T-helper 2 cell (primary cell): ENCODE measurements around the gene HS6ST1.

Experiments used
- DNase-seq, 5 experiments: peaks; one replicate each; pipeline versions ENCODE4 v3.0.0 to v3.0.0-alpha.2; 2012 to 2022

Gene HS6ST1

DNA sequence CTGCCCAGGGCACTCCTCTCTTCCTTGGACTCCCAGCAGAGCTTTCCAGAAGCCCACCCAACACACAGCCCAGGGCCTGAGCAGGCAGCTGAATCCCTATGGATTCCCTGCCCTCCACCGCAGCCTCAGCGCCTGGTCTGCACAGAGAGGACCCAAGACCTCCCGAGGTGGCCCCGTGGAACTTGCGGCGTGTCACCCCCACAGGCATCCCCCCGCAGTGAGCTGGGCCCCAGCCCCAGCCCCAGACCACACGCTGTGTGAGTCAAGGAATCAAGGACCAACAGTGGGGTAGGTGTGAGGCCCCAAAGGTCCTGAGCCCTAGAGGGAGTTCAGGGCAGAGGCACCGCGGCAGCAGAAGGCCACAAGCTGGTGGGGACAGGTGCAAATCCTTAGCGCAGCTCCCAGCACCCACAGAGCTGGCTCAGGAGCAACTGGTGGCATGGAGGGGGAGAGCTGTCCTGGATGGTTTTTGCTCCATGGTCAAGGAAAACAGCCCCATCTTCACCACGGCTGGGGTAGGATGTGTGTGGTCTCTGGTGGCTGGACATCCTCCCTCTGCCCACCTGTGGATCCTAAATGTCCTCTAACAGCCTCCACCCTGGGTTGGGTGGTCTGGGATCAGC is 8.5 kb downstream of the HS6ST1 start:
- no peak for DNase-seq

DNA sequence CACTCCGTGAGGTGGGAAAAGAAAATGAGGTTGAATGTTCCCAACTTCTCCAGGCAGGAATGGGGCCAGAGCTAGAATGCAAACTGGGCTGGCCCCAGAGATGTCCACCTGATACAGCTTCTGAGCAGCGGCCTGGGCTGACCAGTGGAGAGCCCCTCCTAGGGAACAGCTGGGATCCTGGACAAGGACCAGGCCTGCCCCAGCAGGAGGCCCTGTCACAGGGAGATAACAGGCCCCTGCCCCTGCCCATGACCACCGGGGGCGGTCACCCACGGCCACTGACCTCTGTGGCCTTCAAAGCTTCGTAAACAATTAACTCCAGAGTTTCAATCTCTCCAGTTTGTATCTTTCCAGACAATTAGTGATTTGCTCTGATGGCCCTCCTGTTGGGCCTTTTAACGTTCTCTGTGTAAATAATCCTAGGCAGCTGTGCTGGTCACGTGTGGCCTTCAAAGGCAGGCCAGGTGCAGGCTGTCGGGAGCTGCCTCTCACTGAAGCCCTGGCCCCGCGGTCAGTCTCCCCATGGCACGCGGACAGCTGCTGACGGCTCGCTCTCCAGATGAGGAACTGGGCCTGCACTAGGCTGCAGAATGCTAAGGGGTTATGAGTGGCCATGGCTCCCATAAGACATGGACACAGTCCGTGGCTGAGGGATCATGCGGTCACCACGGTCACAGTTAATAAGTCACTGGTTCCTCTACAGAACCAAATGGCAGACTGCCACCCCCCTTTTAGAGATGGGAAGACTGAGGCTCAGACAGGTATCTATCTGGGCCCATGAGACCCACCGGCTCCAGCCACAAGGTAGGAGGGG is 9.2 kb downstream of the HS6ST1 start:
- peak in 1 of 5 experiments; percentile 1 for DNase-seq

DNA sequence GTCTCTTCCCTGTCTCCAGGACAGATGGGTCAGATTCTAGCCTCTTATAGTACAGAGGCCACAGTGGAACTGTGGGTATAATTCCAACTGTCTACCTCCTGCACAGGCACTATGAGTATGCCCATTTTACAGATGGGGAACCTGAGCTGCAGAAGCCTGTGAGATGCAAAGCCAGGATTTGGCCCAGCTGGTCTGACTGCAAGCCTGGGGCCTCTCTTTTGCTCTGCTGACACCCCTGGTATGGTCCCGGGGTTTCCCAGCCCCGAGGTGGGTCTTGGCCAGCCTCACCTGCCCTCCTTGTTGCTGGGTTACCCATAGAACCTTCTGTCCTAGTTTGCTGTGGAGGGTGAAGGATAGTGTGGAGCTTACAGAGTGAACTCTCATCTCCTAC is 9.8 kb downstream of the HS6ST1 start:
- DNase-seq = peak in 1 of 5 experiments; percentile 2

DNA sequence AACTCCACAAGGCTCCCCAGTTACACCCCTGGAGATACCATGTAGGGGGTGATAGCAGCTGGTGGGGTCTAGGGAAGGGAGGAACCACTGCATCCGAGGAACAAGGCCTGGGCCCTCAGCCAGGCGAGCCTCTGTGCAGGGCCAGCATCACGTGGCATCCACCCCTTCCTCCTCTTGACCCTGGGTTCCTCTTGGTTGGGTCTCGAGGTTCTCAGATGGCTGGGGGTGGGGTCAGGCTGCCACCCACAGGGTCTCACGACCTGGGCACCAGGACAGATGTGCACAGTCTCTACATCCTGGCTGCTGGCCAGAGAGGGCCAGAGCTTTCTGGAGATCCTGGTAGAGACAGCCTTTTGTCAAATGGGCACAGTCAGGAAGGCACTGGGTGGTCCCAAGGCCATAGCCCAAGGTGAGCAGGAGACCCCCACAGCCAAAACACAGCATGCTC is 10.4 kb downstream of the HS6ST1 start:
- DNase-seq = no peak

DNA sequence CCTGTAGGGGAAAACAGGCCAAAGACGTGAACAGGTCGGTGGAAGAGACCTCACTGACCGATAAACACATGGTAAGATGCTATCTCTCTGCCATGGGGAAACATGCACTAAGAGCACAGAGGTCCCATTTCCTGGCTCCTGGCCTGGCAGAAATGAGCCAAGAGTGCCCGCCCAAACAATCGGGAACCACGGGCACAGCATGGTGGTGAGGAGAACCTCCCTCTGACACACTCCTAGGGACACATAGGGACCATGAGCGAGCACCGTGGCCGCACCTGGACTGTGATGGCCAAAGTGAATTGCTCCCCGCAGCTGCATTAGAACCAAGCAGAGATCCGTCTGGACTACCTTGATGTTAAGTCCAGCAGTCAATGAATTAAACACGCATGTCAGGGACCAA is 11.1 kb downstream of the HS6ST1 start:
- DNase-seq = no peak

DNA sequence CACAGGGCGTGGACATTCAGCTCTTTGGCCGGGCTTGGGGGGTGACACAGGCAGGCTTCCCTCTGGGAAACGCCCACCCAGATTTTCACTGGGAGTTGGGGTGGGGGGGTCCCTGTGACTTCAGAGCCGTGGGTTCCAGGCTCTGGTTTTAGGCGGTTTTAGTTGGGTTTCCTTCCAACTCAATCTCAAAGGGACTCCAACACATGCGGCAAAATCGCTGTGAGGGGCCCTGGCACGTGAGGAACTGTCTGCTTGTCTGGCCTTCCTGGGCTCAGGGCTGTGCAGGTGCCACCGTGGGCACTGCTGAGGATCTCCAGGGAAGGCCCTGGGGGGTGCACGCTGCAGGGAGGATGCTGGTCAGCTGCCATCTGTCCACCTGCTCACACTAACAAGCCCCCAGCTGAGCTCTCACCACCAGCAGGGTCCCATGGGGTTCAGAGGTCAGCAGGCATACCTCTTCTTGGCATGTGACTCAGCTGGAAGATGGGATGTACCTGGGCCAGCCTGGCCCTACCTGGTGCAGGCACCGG is 11.7 kb downstream of the HS6ST1 start:
- DNase-seq = no peak

DNA sequence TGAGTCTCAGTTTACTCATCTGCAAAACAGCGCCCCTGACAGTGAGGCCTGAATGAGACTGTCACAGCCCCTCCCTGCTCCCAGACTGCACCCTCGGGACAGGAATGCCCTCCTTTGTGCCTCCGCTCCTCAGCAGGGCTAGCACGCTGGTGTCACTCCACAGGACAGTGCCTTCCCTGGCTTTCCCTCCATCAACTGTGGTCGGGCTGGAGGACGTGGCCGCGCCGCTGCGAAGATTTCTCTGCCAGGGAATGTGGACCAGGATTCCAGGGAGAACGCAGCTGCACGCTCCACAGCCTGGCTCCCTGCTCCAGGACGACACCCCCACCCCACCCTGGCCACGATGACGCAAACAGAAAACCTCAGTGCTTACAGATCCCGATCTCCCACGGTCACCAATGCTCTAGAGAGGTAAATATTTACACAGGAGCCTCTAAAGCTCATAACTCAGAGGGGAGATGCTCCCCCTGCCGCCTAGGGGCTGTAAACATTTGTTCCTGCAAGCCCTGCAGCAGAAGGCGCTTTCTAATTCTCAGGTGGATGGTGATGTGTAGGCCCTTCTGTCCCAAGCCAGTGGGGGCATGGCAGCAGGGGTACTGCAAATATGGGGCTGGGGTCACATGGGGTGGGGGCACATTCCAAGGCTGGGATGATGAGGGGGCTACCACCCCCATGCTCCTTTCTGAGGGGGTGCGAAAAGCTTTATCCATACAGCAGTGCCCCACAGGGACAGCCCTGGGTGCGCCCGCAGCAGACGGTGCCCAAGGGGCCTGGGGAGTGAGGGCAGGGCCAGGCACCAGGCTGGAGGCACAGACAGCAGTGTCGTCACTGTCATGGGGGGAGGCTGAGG is 12.4 kb downstream of the HS6ST1 start:
- no peak for DNase-seq

DNA sequence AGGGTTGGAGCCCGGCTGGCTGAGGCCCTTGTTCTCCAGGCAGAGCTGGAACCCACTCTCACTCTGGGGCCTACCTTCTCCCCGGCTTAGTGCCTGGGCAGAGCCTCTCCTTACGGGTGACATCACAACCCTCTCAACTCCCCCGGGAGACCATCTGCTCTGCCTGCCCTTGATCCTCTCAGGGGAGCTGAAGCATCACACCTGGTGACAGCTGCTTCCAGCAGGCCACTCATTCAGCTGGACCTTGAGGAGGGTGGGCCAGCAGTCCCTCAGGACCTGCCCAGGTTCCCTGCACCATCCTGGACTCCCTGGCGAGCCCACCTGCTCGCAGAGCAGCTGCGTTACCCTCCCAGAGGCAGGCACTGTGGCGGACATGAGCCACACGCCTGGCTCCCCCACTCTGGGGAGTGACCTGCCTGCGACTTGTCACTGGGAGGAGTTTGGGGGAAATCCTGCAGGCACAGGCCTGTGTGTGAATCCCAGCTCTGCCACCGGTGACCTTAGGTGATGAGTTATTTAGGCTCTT is 13.1 kb downstream of the HS6ST1 start:
- DNase-seq = no peak

DNA sequence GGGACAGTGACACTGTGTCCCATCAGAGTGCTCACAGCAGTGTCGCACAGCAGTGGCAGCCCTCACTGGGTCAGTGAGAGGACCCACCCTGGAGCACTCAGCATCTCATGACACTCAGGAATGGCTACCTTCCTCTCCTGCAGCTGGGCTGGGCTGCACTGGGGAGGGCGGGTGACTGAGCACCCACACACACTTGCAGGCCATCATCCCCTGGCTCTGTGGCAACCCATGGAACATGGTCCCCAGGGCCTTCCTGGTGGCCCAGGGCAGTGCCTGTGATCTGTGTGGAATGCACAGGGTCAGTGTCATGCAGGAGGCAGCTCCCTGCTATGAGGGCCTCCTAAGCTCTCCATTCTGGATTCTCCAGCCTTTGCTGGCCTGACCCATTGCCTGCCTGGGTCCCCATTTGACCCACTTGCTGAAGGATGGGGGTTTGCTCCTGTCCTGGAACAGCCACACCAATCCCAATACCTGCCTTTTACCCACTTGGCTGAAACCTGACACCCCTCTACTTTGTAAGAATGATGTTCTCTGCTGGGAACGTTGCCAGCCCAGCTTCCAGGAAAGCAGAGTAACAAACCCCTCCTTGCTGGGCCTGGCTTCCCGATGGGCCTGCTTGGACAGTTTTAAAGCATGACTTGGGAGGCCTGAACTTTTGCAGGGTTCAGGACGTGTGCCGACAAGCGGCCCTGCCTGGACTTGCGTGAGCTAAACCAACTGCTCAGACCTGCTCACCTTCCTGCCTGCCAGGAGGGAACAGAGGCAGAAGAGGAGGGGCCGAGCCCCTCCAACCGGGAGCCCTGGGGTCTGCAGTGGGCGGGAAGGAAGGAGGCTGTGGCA is 13.7 kb downstream of the HS6ST1 start:
- no peak for DNase-seq

DNA sequence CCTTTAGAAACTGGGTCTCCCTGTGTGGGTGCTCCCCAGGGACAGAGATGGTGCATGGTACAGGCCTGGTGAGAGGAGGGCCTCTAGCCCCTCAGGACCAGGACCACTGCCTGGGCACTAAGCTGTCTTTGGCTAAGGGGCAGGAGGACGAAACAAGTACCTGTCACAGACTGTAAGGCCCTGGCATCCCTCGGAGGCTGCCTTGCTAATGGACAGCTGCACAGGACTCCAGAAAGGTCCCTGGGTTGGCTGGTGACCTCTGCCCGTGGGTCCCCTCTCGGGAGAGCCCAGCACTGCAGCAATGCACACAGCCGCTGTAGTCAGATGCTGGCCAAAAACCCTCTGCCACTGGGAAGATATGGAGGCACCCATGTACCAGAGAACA is 14.3 kb downstream of the HS6ST1 start:
- DNase-seq = no peak

DNA sequence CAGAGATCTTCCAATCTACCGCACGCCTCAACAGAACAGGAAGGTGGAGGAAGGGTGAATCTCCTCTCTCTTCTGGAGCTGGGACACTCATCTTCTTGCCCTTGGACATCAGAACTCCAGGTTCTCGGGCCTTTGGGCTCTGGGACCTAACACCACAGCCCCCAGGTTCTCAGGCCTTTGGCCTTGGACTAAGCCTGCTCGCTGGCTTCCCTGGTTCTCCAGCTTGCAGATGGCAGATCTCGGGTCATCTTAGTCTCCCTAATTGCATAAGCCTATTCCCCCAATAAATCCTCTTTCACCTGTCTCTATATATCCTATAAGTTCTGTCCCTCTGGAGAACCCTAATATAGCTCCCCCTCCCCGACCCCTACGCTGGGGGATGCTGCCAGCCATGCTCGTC is 14.8 kb downstream of the HS6ST1 start:
- DNase-seq = no peak

DNA sequence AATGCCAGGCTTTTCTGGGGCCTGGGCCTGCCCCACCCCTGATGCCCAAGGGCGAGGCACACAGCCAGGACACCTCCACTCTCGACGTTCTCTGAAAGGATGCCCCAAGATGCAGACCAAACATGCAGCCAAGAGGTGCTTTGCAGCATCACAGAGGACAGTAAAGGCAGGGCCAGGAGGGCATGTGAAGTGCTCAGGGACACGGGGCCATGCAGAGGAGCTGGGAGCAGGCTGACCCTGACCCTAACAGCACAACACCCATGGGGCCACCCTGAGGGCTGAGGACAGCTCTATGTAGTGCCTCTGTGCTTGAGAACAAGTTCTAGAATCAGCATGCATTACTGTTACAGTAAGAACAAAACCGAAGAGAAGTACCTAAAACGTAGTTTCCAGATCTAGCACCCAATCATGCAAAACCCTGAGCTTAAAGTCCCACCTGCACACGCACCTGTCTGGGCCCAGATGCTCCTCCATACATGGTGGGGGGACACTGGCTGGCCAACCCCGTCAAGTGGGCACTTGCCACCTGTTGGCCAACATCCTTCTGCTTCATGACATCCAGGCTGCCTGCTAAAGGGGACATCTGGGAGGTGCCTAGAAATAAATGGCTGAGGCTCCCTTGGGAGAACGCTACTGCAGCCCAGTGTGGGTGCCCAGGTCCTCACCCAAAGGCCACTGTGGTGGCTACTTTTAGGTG is 15.4 kb downstream of the HS6ST1 start:
- no peak for DNase-seq

DNA sequence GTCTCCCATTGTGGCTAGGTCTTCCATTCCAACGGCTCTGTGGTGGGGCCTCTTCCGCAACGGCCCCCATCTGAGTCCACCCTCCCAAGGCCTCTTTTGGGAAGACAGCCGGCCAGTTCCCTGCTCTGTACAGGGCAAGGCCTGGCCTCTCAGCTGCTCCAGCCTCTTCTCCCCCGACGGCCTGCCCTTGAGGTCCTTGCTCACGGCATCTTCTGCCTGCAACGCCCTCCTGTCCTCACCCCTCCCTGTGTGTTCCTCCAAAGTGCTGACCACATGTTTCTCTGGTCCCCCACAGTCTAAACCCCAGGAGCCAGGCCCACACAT is 16.0 kb downstream of the HS6ST1 start:
- DNase-seq = no peak

DNA sequence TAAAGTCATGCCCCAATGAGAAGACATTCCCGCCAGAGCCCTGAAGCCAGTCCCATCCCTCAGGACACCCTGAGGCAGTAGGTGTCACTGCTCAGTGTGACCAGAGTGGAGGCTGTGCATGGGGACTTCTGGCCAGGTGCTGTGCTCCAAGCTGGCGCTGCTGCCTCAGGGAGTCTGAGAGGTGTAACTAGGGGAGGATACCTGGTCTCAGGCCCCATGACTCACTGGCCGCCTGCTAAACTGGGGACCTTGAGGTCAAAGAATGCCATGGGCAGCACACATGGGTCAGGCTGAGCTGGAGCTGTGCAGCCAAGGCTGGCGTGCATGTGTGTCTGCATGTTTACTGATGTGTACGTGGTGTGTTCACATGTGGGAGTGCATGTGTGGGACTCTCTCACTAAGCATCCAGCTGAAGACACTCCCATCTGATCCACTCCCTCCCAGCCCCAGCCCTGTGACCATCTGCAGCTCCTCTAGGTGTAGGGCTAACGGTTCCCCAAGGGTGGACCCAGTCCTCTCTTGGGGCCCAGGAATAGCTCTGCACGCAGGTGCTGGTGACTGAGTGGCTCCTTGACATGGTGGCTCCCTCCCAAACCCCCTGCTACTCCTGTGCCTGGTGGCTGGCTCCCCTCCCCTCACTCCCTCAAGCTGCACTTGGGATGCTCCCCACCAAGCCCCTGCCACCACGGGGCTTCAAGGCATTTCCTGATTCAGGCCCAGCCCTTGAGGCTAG is 16.5 kb downstream of the HS6ST1 start:
- no peak for DNase-seq

DNA sequence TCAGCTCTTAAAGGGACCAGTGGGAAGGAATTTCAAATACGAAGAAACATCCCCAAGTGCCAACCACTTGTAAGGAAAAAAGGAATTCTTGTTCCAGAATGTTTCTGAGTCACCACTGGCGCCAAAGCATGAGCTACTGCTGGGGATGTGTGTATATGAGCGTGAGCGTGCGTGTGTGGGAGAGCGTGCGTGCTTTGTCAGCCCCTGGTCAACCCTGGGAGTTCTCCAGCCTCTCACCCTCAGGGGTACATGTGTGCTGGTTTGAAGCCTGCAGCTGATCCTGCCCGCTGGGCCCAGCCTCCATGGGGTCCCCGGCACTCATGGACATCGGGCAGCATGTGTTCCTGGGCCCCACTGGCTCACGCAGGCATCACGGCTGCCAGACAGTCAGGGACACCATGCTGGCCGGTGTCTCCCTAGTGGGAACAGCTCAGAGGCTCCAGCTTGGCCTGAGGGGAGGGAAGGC is 17.1 kb downstream of the HS6ST1 start:
- no peak for DNase-seq

DNA sequence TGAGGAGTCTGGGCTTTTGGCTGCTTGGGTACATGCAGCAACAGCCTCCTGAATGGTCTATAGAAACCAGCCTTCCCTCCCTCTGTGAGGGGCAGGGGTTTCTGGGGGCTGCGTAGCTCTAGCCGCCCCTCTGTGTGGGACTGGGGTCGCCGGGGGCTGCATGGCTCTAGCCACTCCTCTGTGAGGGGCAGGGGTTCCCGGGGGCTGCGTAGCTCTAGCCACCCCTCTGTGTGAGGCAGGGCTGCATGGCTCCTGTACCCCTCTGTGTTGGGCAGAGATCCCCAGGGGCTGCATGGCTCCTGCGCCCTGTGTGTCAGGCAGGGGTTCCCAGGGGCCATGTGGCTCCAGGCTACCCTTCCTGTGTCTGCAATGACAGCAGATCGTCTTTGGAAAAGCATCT is 17.6 kb downstream of the HS6ST1 start:
- DNase-seq = no peak

DNA sequence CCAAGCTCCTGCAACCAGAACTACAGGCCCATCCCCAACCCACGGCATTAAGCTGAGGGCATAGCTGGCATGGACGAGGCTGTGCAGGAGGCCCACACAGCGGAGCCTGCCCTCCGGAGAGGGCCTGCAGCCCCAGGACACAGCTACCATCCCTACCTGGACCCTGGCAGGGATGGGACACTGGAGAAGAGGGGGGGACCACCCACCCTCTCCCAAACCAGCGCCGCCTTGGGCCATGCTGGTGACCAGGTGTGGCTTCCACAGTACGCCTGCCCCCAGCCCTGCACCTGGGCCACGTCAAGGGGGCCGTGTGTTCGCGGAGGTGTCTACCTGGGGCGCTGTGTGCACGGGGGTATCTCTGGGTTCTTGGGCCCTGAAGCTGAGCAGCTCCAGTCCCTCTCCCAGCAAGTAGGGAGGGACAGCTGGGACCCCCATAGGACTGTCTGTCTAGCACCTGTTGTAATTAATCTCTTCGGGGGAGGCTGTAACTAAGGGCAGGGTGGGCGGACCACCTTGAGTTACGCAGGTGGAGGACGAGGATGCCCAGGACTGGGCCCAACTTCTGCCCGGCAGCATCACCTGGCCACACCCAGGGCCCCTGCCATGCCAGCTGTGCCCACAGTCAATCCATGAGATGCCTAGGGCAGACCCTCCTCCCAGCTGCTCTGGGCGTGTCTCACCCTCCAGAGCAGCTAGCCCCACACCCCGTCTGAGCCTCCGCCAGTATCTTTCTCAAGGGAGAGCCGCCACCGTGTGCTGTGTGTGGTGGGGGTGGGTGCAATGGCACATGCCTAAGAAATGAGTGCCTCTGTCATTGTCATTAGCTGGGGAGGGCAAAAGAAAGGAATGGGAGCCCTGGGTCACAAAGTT is 18.3 kb downstream of the HS6ST1 start:
- DNase-seq = no peak

DNA sequence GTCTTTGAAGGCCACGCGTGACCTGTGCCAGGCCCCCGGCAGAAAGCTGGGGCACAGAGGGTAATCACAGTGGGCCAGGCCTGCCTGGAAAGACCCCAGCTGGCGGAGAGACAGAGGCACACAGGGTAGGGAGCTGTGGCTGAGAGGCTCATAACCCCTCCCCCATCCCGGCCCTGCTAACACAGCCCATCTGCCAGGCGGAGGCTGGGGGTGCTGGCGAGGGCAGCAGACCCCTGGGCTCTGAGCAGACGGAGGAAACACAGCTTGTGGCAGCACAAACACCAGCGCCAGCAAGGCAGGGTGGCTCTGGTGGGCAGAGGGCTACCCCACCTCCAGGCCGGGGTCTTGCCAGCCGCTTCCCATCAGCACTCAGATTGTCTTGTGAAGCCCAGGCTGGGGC is 19.0 kb downstream of the HS6ST1 start:
- no peak for DNase-seq

DNA sequence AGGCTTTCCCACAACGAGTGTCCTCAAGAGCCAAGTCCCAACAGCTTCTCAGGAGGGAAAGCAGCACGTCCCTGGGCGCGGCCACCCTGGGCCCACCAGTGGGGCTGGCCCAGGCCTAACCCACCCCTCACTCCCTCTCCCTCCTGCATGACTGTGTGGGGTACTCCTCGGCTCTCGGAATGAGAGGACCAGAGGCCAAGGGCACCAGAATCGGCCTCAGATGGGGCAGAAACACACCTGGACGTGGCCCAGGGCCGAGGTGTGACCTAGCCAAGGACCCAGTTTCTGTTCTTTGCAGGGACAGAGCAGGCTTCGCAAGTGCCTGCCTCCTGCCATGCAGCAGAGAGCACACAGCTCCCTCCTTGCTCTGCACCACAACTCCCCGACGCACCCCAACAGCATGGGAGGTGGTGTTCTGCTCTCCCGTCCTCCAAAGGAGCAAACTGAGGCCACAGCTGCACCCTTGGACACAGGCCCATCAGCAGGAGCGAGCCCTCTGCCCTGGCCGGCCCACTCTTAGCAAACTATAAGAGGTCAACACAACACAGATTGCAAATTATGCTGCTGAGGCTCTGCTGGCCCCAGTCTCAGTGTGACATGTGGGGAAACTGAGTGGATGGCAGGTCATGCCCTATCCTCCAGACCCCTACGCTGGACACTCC is 19.7 kb downstream of the HS6ST1 start:
- no peak for DNase-seq
